ENCODE results near the gene SLC6A9.

DNA sequence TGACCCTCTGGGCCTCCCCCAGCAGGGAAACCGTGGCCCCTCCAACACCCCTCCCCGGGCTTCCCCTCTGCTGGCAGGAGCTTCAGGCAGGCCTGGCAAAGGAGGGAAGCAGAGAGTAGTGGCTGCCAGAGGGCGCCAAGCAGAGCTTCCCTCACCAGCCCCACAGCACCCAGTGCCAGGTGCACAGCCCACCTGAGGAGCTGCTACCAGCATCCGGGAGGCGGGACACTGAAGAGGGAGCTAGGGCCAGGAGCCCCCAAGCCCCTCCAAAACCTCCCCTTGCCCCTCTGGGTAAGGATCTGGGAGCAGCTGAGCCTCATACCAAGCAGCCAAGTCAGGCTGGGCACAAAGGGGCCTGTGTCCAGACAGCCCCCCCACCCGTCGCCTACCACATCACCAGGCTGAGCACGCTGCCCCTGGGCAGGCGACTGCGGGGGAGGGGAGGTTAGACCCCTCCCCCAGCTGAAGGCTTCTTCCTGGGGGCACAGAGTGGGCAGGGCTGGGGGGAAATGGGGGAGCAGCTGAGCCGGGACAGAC, 20.3 kb downstream of the SLC6A9 start:
- no peak for TF ChIP-seq POLR2AphosphoS5 (IDR thresholded peaks at IDR 0.05)
- TF ChIP-seq, protein P1, sequence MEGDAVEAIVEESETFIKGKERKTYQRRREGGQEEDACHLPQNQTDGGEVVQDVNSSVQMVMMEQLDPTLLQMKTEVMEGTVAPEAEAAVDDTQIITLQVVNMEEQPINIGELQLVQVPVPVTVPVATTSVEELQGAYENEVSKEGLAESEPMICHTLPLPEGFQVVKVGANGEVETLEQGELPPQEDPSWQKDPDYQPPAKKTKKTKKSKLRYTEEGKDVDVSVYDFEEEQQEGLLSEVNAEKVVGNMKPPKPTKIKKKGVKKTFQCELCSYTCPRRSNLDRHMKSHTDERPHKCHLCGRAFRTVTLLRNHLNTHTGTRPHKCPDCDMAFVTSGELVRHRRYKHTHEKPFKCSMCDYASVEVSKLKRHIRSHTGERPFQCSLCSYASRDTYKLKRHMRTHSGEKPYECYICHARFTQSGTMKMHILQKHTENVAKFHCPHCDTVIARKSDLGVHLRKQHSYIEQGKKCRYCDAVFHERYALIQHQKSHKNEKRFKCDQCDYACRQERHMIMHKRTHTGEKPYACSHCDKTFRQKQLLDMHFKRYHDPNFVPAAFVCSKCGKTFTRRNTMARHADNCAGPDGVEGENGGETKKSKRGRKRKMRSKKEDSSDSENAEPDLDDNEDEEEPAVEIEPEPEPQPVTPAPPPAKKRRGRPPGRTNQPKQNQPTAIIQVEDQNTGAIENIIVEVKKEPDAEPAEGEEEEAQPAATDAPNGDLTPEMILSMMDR (IDR thresholded peaks at IDR 0.05 in 8 of 11, conservative IDR thresholded peaks at IDR 0.05 in 3 of 11), result no peak

All from spleen (tissue), 7 donors.